H1 (cell line): ENCODE data around the gene DDX1. TPM values are rescaled to one million over a fixed set of nuclear protein-coding genes. Genes with fewer than 3 reads are reported as not detected.

ENCODE experiments used
- CTCF ChIA-PET: fragments of 300-600 bp; sonication (Branson Sonifier 250); formaldehyde crosslinking; loops from one replicate; lab custom pipeline; 2021; ENCODE audit not compliant: partially characterized antibody; lab: Charles Lee
- POLR2A ChIA-PET: fragments of 300-600 bp; sonication (Branson Sonifier 250); formaldehyde crosslinking; loops from one replicate; lab custom pipeline; 2021; ENCODE audit warnings: inconsistent platforms; ENCODE audit not compliant: partially characterized antibody; lab: Charles Lee
- DNase-seq, 2 experiments: peaks; one replicate each; pipeline versions ENCODE4 v3.0.0 to v3.0.0-alpha.2; 2010 to 2022; ENCODE audit warnings: low spot score in 2 of 2, low read depth in 1 of 2, mixed read lengths in 1 of 2
- FAIRE-seq: peaks from 2 replicates; lab custom pipeline; 2011; peaks lifted over from hg19 to GRCh38; lab: Jason Lieb, UNC
- H2AFZ ChIP-seq: 2 replicates; pipeline ENCODE4 v1.8.1; 2012; ENCODE audit warnings: low read length, inconsistent platforms
- H2AK5ac ChIP-seq: 2 replicates; pipeline ENCODE4 v1.6.1; 2013; ENCODE audit warnings: low read depth, low read length
- H2BK120ac ChIP-seq: replicated peaks from 2 replicates; pipeline ENCODE3; 2013; ENCODE audit warnings: low read depth, low read length, inconsistent platforms
- H2BK12ac ChIP-seq: 2 replicates; pipeline ENCODE4 v1.6.1; 2013; ENCODE audit warnings: low read depth, low read length
- H2BK15ac ChIP-seq: 2 replicates; pipeline ENCODE4 v1.6.1; 2013; ENCODE audit warnings: low read length
- H2BK20ac ChIP-seq: 2 replicates; pipeline ENCODE4 v1.6.1; 2013; ENCODE audit warnings: low read length
- H2BK5ac ChIP-seq: 2 replicates; pipeline ENCODE4 v1.6.1; 2013; ENCODE audit warnings: low read depth, low read length
- H3K14ac ChIP-seq: 2 replicates; pipeline ENCODE4 v1.6.1; 2013; ENCODE audit warnings: inconsistent platforms; ENCODE audit not compliant: insufficient read length
- H3K18ac ChIP-seq: 2 replicates; pipeline ENCODE4 v1.6.1; 2013; ENCODE audit warnings: low read length; ENCODE audit errors: extremely low read depth
- H3K23ac ChIP-seq: 2 replicates; pipeline ENCODE4 v1.6.1; 2013; ENCODE audit warnings: inconsistent platforms; ENCODE audit not compliant: insufficient read length
- H3K23me2 ChIP-seq: 2 replicates; pipeline ENCODE4 v1.6.1; 2013; ENCODE audit warnings: low read depth, low read length
- H3K27ac ChIP-seq: 2 replicates; pipeline ENCODE4 v1.6.1; 2011; ENCODE audit warnings: low read depth, low read length, inconsistent platforms
- H3K27me3 ChIP-seq, 4 experiments: replicated peaks in 1 of 4; 1 replicate in 1 of 4; 2 replicates in 3 of 4; pipeline versions ENCODE4 v1.6.1 to v1.8.1; 2011 to 2013; ENCODE audit warnings: low read length in 3 of 4, mild to moderate bottlenecking in 3 of 4, inconsistent platforms in 2 of 4, mixed read lengths in 2 of 4, moderate library complexity in 1 of 4; ENCODE audit not compliant: control insufficient read depth in 3 of 4, insufficient read depth in 3 of 4; ENCODE audit errors: extremely low read depth in 1 of 4
- H3K36me3 ChIP-seq, 4 experiments: 2 replicates each; pipeline versions ENCODE4 v1.6.1 to v1.8.1; 2011 to 2013; ENCODE audit warnings: mild to moderate bottlenecking in 4 of 4, low read length in 3 of 4, moderate library complexity in 2 of 4, control low read depth in 1 of 4, inconsistent platforms in 1 of 4; ENCODE audit not compliant: insufficient read depth in 4 of 4, control insufficient read depth in 2 of 4
- H3K4ac ChIP-seq: replicated peaks from 2 replicates; pipeline ENCODE3; 2013; ENCODE audit warnings: low read length, low read depth, mixed read lengths, inconsistent platforms; ENCODE audit not compliant: insufficient read length
- H3K4me1 ChIP-seq, 4 experiments: replicated peaks in 1 of 4; 1 replicate in 1 of 4; 2 replicates in 3 of 4; pipeline versions ENCODE4 v1.6.1 to v1.8.1; 2011 to 2013; ENCODE audit warnings: low read length in 3 of 4, inconsistent platforms in 2 of 4, mixed read lengths in 1 of 4; ENCODE audit not compliant: insufficient read depth in 4 of 4, control insufficient read depth in 3 of 4
- H3K4me2 ChIP-seq, 2 experiments: 2 replicates each; pipeline versions ENCODE4 v1.6.1 to v1.8.1; 2011 to 2013; ENCODE audit warnings: low read depth in 2 of 2, low read length in 2 of 2, control low read depth in 1 of 2, inconsistent platforms in 1 of 2, mild to moderate bottlenecking in 1 of 2; ENCODE audit not compliant: insufficient read depth in 1 of 2
- H3K4me3 ChIP-seq, 4 experiments: fragments of 200-600, 300-600 bp in 1 of 4; sonication (generic), shearing (Covaris generic), sonication (Bioruptor Twin) in 1 of 4; 2 replicates each; pipeline versions ENCODE4 v1.5.1 to v1.8.1; 2011 to 2016; ENCODE audit warnings: low read length in 4 of 4, low read depth in 3 of 4, control low read depth in 2 of 4, inconsistent platforms in 2 of 4, mild to moderate bottlenecking in 2 of 4, mixed read lengths in 1 of 4, moderate library complexity in 1 of 4; ENCODE audit not compliant: insufficient read depth in 2 of 4; ENCODE audit errors: extremely low read depth in 1 of 4
- H3K56ac ChIP-seq: replicated peaks from 2 replicates; pipeline ENCODE3; 2013; ENCODE audit warnings: low read depth, mild to moderate bottlenecking, mixed read lengths, low read length, inconsistent platforms; ENCODE audit not compliant: insufficient read length
- H3K79me1 ChIP-seq: 2 replicates; pipeline ENCODE4 v1.6.1; 2013; ENCODE audit warnings: low read depth, low read length, control low read depth
- H3K79me2 ChIP-seq, 2 experiments: 2 replicates each; pipeline versions ENCODE4 v1.6.1 to v1.8.1; 2012 to 2013; ENCODE audit warnings: low read length in 2 of 2, mild to moderate bottlenecking in 2 of 2, inconsistent platforms in 1 of 2; ENCODE audit not compliant: insufficient read depth in 2 of 2, control insufficient read depth in 1 of 2
- H3K9ac ChIP-seq, 4 experiments: replicated peaks in 1 of 4; 1 replicate in 1 of 4; 2 replicates in 3 of 4; pipeline versions ENCODE4 v1.6.1 to v1.8.1; 2011 to 2013; ENCODE audit warnings: low read depth in 3 of 4, low read length in 3 of 4, control low read depth in 2 of 4, mild to moderate bottlenecking in 2 of 4, moderate library complexity in 2 of 4, inconsistent platforms in 1 of 4; ENCODE audit errors: extremely low read depth in 1 of 4
- H3K9me3 ChIP-seq, 2 experiments: 2 replicates each; pipeline versions ENCODE4 v1.6.1 to v1.8.1; 2012 to 2013; ENCODE audit warnings: mild to moderate bottlenecking in 2 of 2, moderate library complexity in 2 of 2, control low read depth in 1 of 2, inconsistent platforms in 1 of 2, low read depth in 1 of 2, low read length in 1 of 2, mixed read lengths in 1 of 2; ENCODE audit not compliant: insufficient read depth in 2 of 2
- H4K20me1 ChIP-seq, 2 experiments: replicated peaks in 1 of 2; 2 replicates each; pipeline versions ENCODE3 to v1.8.1; 2011 to 2013; ENCODE audit warnings: inconsistent platforms in 2 of 2, low read length in 2 of 2, mild to moderate bottlenecking in 1 of 2; ENCODE audit not compliant: insufficient read depth in 2 of 2, control insufficient read depth in 1 of 2
- H4K5ac ChIP-seq: 2 replicates; pipeline ENCODE4 v1.6.1; 2013; ENCODE audit warnings: low read length, low read depth, mixed read lengths, inconsistent platforms; ENCODE audit not compliant: insufficient read length
- H4K8ac ChIP-seq: 2 replicates; pipeline ENCODE4 v1.8.0; 2013; ENCODE audit warnings: mild to moderate bottlenecking, moderate library complexity, low read length, inconsistent platforms; ENCODE audit not compliant: insufficient read depth; ENCODE audit errors: extremely low read depth
- H4K91ac ChIP-seq: replicated peaks from 2 replicates; pipeline ENCODE3; 2013; ENCODE audit warnings: low read length, mixed read lengths, inconsistent platforms; ENCODE audit not compliant: insufficient read length
- CHD2 ChIP-seq: IDR thresholded peaks from 2 replicates; pipeline ENCODE4 v1.6.1; 2012; ENCODE audit warnings: low read length, improper control_type of control experiment
- CREB1 ChIP-seq: IDR thresholded peaks from 2 replicates; pipeline ENCODE4 v1.6.1; 2012; ENCODE audit warnings: inconsistent platforms
- RBBP5 ChIP-seq: IDR thresholded peaks from 2 replicates; pipeline ENCODE4 v1.7.1; 2012; ENCODE audit warnings: low read depth, mild to moderate bottlenecking, inconsistent platforms, low read length, moderate library complexity, borderline replicate concordance
- SUZ12 ChIP-seq: fragments of 200-600 bp; sonication (generic); IDR thresholded peaks from 2 replicates; pipeline ENCODE4 v1.6.1; 2012; ENCODE audit warnings: mild to moderate bottlenecking, inconsistent platforms, low read length, moderate library complexity, mixed read lengths
- TAF7 ChIP-seq: optimal IDR thresholded peaks from 2 replicates; pipeline ENCODE3; 2011; ENCODE audit warnings: low read depth, mild to moderate bottlenecking, inconsistent platforms, low read length, moderate library complexity, borderline replicate concordance
- TCF12 ChIP-seq: IDR thresholded peaks from 2 replicates; pipeline ENCODE4 v1.6.1; 2011; ENCODE audit warnings: low read depth, mild to moderate bottlenecking, low read length
- WGBS, 2 experiments: shearing (Covaris generic) in 1 of 2; methylation state at CpG; one replicate each; pipeline versions ENCODE4 v1.1.6 to v1.1.7; 2013 to 2015; ENCODE audit warnings: low lambda C conversion rate in 2 of 2, mixed read lengths in 2 of 2, inconsistent platforms in 1 of 2, low coverage in 1 of 2, missing lambda C conversion rate in 1 of 2; ENCODE audit not compliant: insufficient replicate concordance in 2 of 2, insufficient coverage in 1 of 2, insufficient read length in 1 of 2; ENCODE audit errors: extremely low coverage in 1 of 2, missing lambda C conversion rate in 1 of 2; 5-methylcytosine and 5-hydroxymethylcytosine counted together
- polyA plus RNA-seq, 7 experiments: library from polyadenylated mRNA; depleted of rRNA in 3 of 7; stranded (reverse) in 5 of 7; unstranded in 2 of 7; fragments of >200 nt in 5 of 7; fragments of 200-250 nt in 2 of 7; gene quantifications; 1 replicate in 5 of 7; 2 replicates in 1 of 7; 4 replicates in 1 of 7; pipeline versions ENCODE4 v1.2.1 to v1.2.3, GENCODE V29; 2011 to 2013; ENCODE audit warnings: missing spikeins in 2 of 7, mixed read lengths in 2 of 7
- total RNA-seq: library from RNA; stranded (reverse); fragmentation: NEBNext Ultra II Directional; extraction: Animal tissue kit (Norgen Biotek cat#: 25700); gene quantifications from 2 replicates; pipeline ENCODE4 v1.2.1, GENCODE V29; 2021
- TF ChIP-seq, protein P1 (sequence below): IDR thresholded peaks from 2 replicates; pipeline ENCODE4 v1.6.1; 2012; ENCODE audit warnings: low read length, inconsistent platforms

The DDX1 gene
- total and polyA plus RNA-seq, 2 of the 8 experiments (the other 6 are each of a cell fraction or from before 2014, with no cell fraction given) = 51.1 to 161 TPM

DNA sequence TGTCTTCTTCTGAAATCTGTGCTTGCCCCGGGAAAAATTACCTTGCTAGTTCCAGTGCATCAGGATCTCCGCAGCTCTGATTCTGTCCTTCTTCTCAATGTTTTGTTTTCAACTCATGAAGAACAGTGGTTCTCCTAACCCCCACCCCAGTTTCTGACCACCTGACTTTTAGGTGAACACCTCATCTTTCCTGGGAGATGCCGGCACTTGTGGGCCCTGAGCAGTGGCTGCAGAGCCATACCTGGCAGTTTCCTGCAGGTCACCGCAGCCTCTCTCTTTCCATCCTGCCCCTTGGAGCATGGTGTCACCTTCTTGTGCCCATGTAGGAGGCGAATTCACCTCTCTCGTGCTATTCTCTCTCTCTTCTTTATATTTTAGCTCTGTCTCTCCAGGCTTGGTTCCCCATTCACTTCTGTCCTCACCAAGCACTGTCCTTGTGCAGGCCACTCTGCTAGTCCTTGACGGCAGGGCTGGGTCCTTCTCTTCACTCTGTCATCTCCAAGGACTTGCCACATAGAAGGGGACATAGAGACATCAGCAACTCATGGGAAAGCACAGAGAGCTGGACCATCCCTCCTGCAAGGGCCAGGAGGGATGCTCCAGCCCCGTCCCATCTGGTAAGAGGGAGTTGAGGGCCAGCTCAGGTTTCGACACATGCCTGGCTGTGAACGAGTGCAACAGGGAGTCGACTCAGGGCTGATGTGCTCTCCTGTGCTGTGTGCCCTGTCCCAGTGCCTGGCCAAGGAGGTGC is 59.1 kb downstream of the DDX1 start:
- Histone ChIP-seq H3K79me1 (no peaks in the 10 kb centered on the region), H4K20me1 (no peaks in the 10 kb centered on the region), H3K79me2 (no peaks in the 10 kb centered on the region), H3K4me3 (no peak overlapping the region), H4K8ac (no peak overlapping the region), H3K23me2 (no peaks in the 10 kb centered on the region), H4K91ac (no peak overlapping the region), H3K9me3 (no peaks in the 10 kb centered on the region), H3K18ac (no peak overlapping the region), H3K56ac (no peak overlapping the region), H3K27ac (no peak overlapping the region), H2BK120ac (no peak overlapping the region), H3K4me1 (no peaks in the 10 kb centered on the region; a peak in 2 of 7 replicates), H3K9ac (no peak overlapping the region), H3K27me3 (no peaks in the 10 kb centered on the region), H2AFZ (no peak overlapping the region), H3K36me3 (no peaks in the 10 kb centered on the region), H2BK15ac (no peak overlapping the region), H3K14ac (no peak overlapping the region), H3K23ac (no peak overlapping the region), H2AK5ac (no peak overlapping the region), H2BK20ac (no peak overlapping the region), H3K4me2 (no peak overlapping the region), H2BK5ac (no peak overlapping the region), H4K5ac (no peak overlapping the region), H3K4ac (no peak overlapping the region), H2BK12ac (no peak overlapping the region)
- DNase-seq (no peak), FAIRE-seq (no peak)
- ChIA-PET CTCF (interaction anchor here (0.7 to 2.8 kb wide), 8 partner anchors 10 to 857 kb away, joined by 3 to 10 read pairs (median 4); partner anchors contain the start of gene MYCN), POLR2A (interaction anchor here (0.7 to 0.9 kb wide), 2 partner anchors 9 to 12 kb away, joined by 3 read pairs; no protein-coding TSS in a partner anchor)
- no peak for TF ChIP-seq TCF12
- no peak for TF ChIP-seq CHD2
- no peak for TF ChIP-seq CREB1
- TF ChIP-seq TAF7 = no peak
- TF ChIP-seq, protein P1, sequence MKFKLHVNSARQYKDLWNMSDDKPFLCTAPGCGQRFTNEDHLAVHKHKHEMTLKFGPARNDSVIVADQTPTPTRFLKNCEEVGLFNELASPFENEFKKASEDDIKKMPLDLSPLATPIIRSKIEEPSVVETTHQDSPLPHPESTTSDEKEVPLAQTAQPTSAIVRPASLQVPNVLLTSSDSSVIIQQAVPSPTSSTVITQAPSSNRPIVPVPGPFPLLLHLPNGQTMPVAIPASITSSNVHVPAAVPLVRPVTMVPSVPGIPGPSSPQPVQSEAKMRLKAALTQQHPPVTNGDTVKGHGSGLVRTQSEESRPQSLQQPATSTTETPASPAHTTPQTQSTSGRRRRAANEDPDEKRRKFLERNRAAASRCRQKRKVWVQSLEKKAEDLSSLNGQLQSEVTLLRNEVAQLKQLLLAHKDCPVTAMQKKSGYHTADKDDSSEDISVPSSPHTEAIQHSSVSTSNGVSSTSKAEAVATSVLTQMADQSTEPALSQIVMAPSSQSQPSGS = no peak
- TF ChIP-seq SUZ12 = no peak
- TF ChIP-seq RBBP5 = no peak
- 86% methylated on average over 11 of the region's 11 CpGs; no CpG with 5 or more reads in 1 of the 2 experiments for WGBS, 2 experiments
